ENCODE results near the gene CTTNBP2NL.
"Not testable (repeated sequence)": the region's sequence is repeated elsewhere in the genome, so short reads cannot be mapped to it uniquely, and the experiment has no call there.

CTTNBP2NL gene

DNA sequence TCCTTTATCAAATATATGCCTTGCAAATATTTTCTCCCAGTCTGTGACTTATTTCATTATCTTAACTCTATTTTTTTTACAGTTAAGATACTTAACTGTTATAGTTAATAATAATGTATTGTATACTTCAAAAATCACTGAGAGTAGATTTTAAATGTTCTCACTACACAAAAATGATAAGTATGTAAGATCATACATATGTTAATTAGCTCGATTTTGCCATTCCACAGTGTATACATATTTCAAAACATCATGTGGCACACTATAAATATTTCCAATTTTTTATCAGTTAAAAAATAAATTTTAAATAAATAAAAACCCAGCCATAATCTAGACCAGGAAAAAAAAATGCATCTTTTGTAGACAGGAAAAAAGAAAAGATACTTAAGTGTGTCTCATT, 27.2 kb downstream of the CTTNBP2NL start:
- no peak for DNase-seq (ENCODE audit: low read depth)
- H3K4me3 ChIP-seq (ENCODE audit: low read depth, low read length), result no peak overlapping the region
- TF ChIP-seq, protein P1, sequence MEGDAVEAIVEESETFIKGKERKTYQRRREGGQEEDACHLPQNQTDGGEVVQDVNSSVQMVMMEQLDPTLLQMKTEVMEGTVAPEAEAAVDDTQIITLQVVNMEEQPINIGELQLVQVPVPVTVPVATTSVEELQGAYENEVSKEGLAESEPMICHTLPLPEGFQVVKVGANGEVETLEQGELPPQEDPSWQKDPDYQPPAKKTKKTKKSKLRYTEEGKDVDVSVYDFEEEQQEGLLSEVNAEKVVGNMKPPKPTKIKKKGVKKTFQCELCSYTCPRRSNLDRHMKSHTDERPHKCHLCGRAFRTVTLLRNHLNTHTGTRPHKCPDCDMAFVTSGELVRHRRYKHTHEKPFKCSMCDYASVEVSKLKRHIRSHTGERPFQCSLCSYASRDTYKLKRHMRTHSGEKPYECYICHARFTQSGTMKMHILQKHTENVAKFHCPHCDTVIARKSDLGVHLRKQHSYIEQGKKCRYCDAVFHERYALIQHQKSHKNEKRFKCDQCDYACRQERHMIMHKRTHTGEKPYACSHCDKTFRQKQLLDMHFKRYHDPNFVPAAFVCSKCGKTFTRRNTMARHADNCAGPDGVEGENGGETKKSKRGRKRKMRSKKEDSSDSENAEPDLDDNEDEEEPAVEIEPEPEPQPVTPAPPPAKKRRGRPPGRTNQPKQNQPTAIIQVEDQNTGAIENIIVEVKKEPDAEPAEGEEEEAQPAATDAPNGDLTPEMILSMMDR (IDR thresholded peaks at IDR 0.05; ENCODE audit: insufficient read depth, low read depth, low read length, missing control alignments), result no peak

DNA sequence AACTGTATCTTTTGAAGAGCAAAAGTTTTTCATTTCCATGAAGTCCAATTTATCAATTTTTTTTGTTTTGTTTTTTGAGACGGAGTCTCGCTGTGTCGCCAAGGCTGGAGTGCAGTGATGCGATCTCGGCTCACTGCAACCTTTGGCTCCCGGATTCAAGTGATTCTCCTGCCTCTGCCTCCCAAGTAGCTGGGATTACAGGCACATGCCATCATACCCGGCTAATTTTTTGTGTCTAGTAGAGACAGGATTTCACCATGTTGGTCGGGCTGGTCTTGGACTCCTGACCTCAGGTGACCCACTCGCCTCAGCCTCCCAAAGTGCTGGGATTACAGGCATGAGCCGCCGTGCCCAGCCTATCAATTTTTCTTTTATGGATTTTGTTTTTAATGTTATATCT, 27.7 kb downstream of the CTTNBP2NL start:
- not testable (repeated sequence) for H3K4me3 ChIP-seq (ENCODE audit: low read depth, low read length); DNase-seq (ENCODE audit: low read depth)

DNA sequence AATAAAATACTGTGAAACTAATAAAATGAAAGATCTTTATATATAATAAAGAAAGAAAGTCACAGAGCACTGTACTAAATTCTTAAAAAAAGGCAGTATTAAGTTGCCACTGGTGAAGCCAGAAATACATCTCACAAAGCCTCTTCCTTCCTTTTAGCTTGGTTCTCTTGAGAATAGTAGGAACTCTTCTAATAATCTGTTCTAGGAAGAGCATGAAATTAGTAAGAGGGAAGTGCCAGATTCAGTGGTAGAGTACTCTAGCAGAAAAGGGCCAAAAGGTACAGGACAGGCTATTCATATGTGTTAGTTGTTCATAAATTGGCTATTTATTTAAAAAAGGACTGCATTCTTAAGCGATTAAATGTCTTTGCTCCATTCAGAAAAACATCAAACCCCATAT, 33.7 kb downstream of the CTTNBP2NL start:
- no peak overlapping the region for H3K4me3 ChIP-seq (ENCODE audit: low read depth, low read length)
- no peak for DNase-seq (ENCODE audit: low read depth)
- TF ChIP-seq, protein P1 (IDR thresholded peaks at IDR 0.05; ENCODE audit: insufficient read depth, low read depth, low read length, missing control alignments), result no peak

DNA sequence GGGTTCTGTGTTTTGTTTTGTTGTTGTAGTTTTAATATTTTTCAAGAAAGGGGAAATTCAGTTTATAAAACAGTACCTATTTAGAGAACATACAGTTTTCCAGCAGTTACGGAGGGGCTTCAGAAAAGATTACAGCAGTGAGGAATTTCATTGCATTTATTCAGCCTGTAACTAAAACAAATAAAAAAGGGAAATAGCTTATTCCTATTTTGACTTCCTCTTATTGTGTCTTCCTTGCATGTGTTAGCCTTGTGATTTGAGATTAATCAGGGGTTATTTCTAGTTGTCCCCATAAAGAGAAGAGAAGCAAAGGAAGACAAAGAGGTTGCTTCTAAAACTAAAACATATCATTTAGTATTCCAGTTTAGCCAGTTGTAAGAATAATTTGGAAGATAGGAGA, 35.0 kb downstream of the CTTNBP2NL start:
- no peak overlapping the region for H3K4me3 ChIP-seq (ENCODE audit: low read depth, low read length)
- DNase-seq (ENCODE audit: low read depth), result no peak
- TF ChIP-seq, protein P1 (IDR thresholded peaks at IDR 0.05; ENCODE audit: insufficient read depth, low read depth, low read length, missing control alignments), result no peak

DNA sequence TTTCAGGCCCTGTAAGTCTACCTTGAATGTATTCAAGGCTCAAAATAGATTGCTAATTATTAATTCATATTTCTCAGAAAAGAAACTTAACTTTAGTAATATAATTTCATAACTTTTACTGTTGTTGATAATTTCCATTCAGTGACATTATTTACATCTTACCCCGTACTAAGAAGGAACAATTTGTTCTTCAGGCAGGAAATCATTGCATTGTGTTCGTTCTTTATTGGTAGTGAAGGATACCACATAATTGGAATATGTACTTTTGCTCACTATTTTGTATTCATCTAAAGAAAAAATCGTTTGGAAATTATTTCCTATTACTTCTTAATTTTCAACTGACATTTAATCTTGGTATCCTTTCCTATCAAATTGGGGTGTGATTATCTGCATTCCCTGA, 39.4 kb downstream of the CTTNBP2NL start:
- H3K4me3 ChIP-seq (ENCODE audit: low read depth, low read length), result no peak overlapping the region
- DNase-seq (ENCODE audit: low read depth), result no peak
- TF ChIP-seq, protein P1 (IDR thresholded peaks at IDR 0.05; ENCODE audit: insufficient read depth, low read depth, low read length, missing control alignments), result no peak

DNA sequence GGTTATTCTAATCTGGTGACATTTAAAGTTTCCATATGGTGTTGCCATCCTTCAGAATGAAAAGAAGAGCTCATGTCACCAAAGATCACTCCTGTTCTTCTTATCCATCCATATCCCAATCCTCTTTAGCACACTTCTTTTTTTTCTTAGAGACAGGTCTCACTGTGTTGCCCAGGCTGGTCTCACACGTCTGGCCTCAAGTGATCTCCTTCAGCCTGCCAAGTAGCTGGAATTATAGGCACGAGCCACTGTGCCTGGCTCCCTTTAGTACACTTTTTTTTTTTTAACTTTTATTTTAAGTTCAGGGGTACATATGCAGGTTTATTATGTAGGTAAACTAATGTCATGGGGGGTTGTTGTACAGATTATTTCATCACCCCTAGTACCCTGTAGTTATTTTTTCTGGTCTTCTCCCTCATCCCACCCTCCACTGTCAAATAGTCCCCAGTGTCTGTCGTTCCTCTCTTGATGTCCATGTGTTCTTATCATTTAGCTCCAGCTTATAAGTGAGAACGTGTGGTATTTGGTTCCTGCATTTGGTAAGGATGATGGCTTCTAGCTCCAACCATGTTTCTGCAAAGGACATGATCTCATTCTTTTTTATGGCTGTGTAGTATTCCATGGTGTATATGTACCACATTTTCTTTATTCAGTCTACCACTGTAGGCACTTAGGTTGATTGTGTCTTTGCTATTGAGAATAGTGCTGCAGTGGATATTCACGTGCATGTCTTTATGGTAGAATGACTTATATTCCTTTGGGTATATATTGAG, 40.6 kb downstream of the CTTNBP2NL start:
- TF ChIP-seq, protein P1 (IDR thresholded peaks at IDR 0.05; ENCODE audit: insufficient read depth, low read depth, low read length, missing control alignments), result no peak
- H3K4me3 ChIP-seq (ENCODE audit: low read depth, low read length), result no peak overlapping the region
- no peak for DNase-seq (ENCODE audit: low read depth)

DNA sequence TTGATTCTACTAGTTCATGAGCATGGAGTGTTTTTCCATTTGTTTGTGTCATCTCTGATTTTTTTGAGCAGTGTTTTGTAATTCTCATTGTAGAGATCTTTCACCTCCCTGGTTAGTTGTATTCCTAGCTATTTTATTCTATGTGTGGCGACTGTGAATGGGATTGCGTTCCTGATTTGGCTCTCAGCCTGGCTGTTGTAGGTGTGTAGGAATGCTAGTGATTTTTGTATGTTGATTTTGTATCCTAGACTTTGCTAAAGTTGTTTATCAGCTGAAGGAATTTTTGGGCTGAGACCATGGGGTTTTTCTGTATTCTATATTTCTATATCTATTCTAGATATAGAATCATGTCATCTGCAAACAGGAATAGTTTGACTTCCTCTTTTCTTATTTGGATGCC, 42.1 kb downstream of the CTTNBP2NL start:
- DNase-seq (ENCODE audit: low read depth); H3K4me3 ChIP-seq (ENCODE audit: low read depth, low read length): not testable (repeated sequence)

DNA sequence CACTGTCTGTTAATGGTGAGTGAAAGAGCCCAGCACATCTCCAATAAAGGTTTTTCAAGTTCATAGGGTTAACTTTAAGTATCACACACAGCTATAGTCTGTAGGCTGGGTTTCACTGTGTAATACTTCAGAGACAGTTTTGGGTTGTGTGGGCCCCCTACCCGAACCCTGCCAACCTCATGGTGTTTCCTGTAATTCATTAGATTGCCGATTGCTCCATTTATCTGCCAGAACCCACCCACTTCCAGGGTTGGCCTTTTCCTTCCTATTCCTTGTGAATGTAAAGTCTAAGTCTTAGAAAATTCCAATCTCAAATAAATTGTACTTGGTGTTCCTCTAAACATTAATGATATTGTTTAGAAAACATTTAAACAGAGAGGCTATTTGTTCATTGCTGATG, 43.6 kb downstream of the CTTNBP2NL start:
- no peak overlapping the region for H3K4me3 ChIP-seq (ENCODE audit: low read depth, low read length)
- DNase-seq (ENCODE audit: low read depth), result no peak
- TF ChIP-seq, protein P1 (IDR thresholded peaks at IDR 0.05; ENCODE audit: insufficient read depth, low read depth, low read length, missing control alignments), result no peak

Measured in GM12865 (cell line).